GM21717 (cell line): Measurements from ENCODE around the gene APOBEC3B.
"Not testable (repeated sequence)": the region's sequence is repeated elsewhere in the genome, so short reads cannot be mapped to it uniquely, and the experiment has no call there.

Experiments used
- ATAC-seq: cut with Tn5 transposase; IDR thresholded peaks from one replicate; pipeline ENCODE4 v1.9.1; 2021; ENCODE audit warnings: mild to moderate bottlenecking, moderate library complexity; ENCODE audit not compliant: unreplicated experiment

The APOBEC3B gene

DNA sequence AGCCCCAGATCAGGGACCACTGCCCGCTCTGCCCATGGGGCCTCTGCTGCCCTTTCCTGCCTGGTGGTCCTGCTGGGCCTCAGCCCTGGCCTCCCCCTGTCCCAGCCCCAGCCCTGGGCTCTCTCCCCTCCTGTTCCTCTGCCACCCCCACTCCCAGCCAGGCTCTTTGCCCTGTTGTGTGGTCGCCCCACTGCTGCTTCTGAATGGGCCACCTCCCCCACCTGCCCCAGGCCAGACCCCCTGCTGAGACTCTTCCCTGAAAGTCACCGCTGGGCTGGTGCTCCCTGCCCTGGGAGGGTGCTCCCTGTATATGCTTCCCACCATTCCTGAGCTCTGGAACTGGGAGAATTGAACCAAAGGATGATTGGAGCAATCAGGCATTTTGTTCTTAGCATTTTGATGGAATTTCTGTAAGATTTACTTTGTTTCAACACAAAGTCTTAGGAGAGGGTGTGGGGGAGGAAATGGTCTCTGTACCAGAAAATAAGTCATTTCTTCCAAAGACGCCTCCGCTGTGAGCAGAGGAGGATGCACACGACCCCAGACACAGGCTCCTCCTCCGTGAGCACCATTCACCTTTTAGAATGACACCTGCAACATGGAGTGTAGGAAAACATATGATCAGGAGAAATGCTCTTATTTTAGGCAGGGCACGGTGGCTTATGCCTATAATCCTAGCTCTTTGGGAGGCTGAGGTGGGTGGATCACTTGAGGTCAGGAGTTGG is 5.2 kb downstream of the APOBEC3B start:
- no peak for ATAC-seq

DNA sequence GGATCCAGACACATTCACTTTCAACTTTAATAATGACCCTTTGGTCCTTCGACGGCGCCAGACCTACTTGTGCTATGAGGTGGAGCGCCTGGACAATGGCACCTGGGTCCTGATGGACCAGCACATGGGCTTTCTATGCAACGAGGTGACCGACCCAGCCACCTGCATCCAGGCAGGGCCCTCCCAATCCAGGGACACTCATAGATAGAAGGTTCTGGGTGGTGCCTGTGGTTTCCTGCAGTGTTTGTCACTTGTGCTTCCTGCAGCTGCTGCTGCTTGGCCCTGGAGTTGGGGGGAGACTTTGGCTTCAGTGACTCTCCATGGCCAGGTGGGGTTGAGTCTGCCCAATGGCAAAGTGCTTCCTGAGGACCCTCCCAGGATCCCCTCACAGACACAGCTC is 7.3 kb downstream of the APOBEC3B start:
- ATAC-seq, result no peak

- not testable (repeated sequence) for ATAC-seq
These were observed 10.8 kb downstream of the APOBEC3B start for GRCh38 chr22:38992871-38993371.

GRCh38 chr22:38996105-38996504 is 14.0 kb downstream of the APOBEC3B start:
- no peak for ATAC-seq

DNA sequence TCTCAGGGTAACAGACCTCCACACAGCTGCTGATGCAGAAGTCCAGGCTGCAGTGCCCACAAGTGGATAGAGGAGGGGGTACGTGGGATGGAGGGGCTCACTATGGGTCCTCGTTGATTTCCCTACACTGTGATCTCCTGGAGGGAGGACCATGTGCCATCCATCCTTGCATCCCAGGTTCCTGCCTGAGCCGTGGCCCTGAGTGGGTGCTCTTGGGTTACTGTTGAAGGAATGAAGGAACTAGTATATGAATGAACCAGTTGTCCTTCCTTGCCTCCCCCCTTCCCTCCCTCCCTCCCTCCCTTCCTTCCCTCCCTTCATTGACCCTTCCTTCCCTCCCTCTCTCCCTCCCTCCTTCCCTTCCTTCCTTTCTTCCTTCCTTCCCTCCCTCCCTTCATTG is 15.4 kb downstream of the APOBEC3B start:
- no peak for ATAC-seq

DNA sequence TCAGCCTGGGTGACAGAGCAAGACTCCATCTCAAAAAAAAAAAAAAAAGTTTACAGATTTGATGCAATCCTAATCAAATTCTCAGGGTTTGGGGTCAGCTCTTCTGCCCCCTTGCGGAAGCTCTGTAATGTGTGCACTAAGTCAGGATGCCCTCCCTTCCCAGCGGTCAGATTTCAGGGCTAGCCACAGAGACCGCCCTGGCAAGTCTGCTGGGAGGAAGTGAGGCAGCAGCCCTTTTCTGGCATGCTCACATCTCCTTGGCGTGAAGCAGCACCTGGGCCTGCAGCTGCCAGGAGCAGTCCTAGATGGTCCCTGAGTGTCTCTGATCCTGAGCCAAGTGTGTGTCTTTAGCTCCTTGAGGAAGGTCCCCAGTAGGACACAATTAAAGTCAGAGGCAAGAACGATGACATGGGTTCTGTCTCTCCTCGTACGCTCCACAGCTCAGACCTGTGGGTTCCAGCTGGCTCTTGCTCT is 21.1 kb downstream of the APOBEC3B start:
- ATAC-seq, result no peak

GRCh38 chr22:39007177-39007576 is 25.0 kb downstream of the APOBEC3B start:
- no peak for ATAC-seq

GRCh38 chr22:39008271-39008850 is 26.2 kb downstream of the APOBEC3B start:
- ATAC-seq, result not testable (repeated sequence)

DNA sequence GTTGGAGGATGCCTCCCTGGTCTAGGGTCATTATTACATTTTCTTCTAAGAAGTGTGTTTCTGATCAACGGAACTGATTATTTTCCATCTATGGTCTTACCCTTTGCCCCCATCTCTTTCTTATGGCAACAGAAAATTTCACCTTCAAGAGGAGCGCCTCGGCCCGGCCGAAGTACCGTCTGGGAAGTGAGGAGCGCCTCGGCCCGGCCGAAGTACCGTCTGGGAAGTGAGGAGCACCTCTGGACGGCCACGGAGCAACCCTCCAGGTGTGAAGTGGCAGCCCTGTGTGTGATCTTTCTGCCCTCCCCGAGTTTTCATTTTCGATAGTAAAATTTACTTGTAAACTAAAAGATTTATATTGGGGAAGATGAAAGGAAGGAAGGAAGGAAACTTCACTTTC is 28.8 kb downstream of the APOBEC3B start:
- ATAC-seq, result no peak

DNA sequence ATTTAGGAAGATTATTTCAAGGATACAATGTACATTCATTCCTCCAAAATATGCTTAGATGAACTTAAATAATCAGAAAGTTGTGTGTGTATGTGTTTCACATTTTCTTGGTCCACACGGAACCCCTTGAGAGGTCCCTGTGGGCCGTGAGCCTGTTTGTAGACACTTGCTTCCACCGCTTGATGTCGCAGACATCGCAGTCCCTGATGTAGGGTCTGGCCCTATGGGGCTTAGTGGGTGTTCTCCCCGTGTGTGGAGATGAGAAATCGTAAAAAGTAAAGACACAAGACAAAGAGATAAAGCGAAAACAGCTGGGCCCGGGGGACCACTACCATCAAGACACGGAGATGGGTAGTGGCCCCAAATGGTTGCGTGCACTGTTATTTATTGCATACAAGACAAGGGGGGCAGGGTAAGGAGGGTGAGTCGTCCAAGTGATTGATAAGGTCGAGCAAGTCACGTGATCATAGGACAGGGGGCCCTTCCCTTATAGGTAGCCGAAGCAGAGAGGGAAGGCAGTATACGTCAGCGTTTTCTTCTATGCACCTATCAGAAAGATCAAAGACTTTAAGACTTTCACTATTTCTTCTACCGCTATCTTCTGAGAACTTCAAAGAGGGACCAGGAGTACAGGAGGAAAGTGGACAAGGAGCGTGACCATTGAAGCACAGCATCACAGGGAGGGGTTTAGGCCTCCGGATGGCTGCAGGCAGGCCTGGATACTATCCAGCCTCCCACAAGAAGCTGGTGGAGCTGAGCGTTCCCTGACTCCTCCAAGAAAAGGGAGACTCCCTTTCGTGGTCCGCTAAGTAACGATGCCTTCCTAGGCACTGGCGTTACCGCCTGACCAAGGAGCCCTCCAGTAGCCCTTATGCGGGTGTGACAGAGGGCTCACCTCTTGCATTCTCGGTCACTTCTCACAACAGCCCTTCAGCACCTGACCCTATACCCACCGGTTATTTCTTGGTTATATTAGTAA is 30.7 kb downstream of the APOBEC3B start:
- ATAC-seq, result no peak

GRCh38 chr22:39013561-39013941 is 31.4 kb downstream of the APOBEC3B start:
- ATAC-seq, result peak; percentile 23

- ATAC-seq, result peak; percentile 77
These were observed 32.0 kb downstream of the APOBEC3B start, which contains the start of gene APOBEC3C for GRCh38 chr22:39013942-39014722. TSS of gene APOBEC3C (plus strand) at chr22:39014257. CDS start at chr22:39014363, 106 bp downstream.

- ATAC-seq, result not testable (repeated sequence)
These were observed 32.6 kb downstream of the APOBEC3B start for GRCh38 chr22:39014723-39015121.

GRCh38 chr22:39016592-39016991 is 34.4 kb downstream of the APOBEC3B start:
- no peak for ATAC-seq

- ATAC-seq, result no peak
These were observed 35.6 kb downstream of the APOBEC3B start for GRCh38 chr22:39017596-39018365.

DNA sequence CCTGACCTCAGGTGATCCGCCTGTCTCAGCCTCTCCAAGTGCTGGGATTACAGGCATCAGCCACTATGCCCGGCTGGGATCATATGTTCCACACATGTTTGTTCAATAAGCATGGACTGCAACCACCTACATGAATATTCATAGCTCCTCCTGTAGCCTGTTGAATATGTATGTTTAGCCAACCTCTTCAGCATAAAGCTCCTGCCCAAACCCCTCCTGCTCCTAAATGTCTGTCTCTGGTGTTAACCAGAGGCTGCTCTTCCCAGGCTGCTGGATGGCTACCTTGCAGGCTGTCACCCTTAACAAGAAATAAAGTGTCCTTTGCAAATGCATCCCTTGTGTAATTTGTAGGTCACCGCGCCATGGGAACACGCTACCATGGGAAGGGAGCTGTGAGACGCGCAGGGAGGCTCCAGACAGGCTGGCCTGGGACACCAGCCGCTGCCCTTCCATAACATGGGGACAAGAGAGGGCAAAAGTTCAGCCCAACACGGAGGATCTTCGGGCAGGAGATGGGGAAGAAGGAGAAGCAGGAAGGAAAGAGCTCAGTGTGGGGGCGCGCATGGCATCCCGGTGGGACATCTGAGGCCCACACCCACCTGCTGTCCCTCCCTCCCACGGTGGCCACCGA is 38.0 kb downstream of the APOBEC3B start:
- not testable (repeated sequence) for ATAC-seq

DNA sequence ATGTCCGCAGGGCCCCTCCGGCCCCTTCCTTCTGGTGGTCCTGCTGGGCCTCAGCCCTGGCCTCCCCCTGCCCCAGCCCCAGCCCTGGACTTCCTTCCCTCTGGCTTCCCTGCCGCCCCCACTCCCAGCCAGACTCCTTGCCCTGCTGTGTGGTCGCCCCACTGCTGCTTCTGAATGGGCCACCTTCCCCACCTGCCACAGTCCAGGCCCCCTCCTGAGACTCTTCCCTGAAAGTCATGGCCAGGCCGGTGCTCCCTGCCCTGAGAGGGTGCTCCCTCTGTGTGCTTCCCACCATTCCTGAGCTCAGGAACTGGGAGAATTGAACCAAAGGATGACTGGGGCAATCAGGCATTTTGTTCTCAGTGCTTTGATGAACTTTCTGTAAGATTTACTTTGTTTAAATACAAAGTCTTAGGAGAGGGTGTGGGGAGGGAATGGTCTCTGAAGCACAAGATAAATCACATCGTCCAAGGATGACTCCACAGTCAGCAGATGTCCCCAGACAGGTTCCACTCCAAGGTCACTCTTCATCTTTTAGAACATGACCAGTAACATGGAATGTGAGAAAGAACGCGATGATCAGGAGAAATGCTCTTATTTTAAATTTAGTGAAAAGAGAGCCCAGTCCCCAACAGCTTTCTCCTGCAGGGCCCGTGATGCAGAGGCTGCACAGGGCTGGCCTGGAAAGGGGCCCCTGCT is 39.6 kb downstream of the APOBEC3B start:
- no peak for ATAC-seq

DNA sequence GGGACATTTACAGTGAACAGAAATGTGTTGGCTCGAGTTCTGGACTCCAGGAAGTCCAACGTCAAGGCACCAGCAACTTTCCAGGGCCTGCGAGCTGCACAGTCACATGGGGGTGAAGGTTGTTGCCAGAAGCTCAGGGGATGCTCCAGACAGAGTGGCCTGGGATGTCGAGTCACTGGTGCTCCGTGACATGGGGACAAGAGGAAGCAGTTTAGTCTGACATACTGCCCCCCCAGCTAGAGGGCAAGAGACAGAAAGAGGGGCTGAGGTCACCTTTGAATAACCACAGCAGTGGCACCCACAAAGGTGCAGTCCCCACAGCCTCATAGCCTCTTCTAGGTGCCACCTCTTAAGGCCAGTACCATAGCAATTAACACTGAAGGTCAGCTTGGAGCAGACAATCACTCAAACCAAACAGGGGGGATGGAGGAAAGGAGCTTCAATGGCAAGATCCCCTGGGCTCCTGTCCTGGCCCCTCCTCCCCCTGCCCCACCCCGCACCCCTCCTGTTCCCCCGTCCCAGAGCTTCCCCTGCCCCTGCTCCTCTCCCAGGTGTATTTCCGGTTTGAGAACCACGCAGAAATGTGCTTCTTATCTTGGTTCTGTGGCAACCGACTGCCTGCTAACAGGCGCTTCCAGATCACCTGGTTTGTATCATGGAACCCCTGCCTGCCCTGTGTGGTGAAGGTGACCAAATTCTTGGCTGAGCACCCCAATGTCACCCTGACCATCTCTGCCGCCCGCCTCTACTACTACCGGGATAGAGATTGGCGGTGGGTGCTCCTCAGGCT is 42.6 kb downstream of the APOBEC3B start:
- no peak for ATAC-seq
